Measurements from ENCODE around the gene TULP3.

TULP3 gene

GRCh38 chr12:2936301-2936700 lies 45.6 kb downstream of the TULP3 start:
- no peak for DNase-seq

- DNase-seq, result no peak
Measured at GRCh38 chr12:2937500-2937899, 46.8 kb downstream of the TULP3 start.

- DNase-seq, result no peak
Measured at GRCh38 chr12:2939191-2939590, 48.5 kb downstream of the TULP3 start.

- DNase-seq, result no peak
Measured at GRCh38 chr12:2940564-2940963, 49.9 kb downstream of the TULP3 start.

GRCh38 chr12:2941524-2941923 lies 50.8 kb downstream of the TULP3 start:
- no peak for DNase-seq

- DNase-seq, result peak; percentile 63
Measured at GRCh38 chr12:2944401-2945047, 53.8 kb downstream of the TULP3 start.

DNA sequence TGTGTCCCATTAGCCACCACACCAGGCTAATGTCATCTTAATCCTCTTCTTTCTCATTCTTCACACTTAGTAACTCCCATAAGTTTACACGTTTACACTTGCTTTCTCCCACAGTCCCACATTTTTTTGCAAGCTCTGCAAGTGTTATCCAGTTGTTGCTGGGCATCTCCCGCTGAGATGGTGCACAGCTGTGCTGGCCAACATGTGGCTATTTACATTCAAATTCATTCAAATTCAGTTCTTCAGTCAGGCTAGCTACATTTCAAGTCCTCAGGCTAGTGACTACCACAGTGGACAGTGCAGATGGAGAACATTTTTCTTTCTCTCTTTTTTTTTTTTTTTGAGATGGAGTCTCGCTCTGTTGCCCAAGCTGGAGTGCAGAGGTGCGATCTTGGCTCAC lies 58.7 kb downstream of the TULP3 start:
- DNase-seq, result no peak

DNA sequence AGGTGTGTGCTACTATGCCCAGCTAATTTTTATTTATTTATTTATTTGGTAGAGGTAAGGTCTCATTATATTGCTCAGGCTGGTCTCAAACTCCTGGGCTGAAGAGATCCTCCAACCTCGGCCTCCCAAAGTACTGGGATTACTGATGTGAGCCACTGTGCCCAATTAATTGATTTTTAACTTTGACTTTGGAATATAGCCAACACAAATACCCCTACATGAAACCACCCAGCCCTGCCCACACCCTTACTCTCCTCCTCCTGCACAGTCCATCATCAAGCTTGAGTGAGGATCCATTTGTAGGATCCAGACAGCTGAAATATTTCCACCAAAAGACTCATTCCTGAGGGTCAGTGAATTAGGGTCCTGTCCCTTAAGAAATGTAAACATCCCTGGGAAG lies 65.2 kb downstream of the TULP3 start:
- DNase-seq, result no peak

DNA sequence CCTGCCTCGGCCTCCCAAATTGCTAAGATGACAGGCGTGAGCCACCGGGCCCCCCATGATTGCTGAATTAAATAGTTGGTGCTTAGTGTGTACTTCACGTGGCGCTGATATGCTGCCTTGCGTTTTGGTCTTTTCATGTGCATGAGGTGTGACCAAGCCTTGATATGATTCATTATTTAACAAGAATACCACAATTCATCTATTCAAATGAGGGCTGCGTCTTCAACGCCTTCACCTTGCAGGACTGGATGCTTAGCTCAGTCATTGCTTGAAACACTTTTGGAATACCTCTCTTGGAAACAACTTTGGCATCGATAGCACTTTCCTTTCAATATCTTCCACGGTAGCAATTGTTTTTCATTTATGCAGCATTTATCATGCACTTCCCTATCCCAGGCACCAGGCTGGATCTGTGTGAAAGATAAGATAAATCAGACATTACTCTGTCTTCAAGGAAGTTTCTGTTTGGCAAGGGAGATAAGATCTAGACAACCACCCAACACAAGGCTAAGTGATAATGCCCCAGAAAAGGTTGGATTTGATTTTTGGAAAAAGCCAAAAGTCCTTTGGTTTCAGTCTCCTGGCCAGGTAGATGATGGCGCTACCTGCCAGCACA lies 67.2 kb downstream of the TULP3 start:
- no peak for DNase-seq

DNA sequence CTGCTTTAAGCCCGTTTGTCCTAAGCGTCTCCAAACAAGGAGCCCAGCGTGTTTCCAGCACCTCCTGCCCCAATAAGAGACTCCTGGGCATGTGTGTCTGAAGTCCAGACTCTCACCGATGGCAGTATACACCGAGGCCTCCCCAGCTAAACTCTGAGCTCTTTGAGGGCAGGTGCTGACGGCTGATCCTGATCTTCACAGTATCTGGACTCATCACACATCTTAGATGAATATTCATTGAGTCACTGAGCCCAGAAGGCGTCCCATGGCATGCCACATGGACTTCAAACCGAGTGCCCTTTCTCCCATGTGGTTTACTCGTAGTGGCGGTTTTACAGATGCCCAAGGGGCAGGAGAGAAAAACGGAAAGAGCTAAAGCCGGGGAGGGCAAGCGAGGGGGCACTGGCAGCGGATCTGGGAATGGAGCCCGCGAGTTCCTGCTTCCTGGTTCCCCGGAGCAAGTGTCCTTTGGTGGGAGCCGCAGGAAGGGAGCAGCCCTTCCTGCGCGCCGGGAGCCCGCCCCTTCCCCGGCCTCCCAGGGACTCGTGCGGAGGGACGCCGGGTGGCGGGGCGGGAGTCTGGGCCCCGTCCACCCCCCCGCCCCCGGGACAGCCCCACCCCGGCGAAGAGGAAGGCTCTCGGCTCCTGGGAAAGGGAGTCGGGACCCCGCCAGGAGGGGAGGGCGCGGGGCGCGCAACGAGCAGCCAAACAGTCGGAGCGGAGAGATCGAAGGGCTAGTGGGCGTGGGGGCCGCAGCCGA lies 67.9 kb downstream of the TULP3 start:
- no peak for DNase-seq

GRCh38 chr12:2959192-2959504 lies 68.5 kb downstream of the TULP3 start, which contains the start of gene TEAD4:
TSS of gene TEAD4 (plus strand) at chr12:2959397.
- DNase-seq, result no peak

GRCh38 chr12:2959505-2960389 lies 69.1 kb downstream of the TULP3 start:
- DNase-seq, result no peak

GRCh38 chr12:2960390-2960956 lies 69.8 kb downstream of the TULP3 start:
- no peak for DNase-seq

DNA sequence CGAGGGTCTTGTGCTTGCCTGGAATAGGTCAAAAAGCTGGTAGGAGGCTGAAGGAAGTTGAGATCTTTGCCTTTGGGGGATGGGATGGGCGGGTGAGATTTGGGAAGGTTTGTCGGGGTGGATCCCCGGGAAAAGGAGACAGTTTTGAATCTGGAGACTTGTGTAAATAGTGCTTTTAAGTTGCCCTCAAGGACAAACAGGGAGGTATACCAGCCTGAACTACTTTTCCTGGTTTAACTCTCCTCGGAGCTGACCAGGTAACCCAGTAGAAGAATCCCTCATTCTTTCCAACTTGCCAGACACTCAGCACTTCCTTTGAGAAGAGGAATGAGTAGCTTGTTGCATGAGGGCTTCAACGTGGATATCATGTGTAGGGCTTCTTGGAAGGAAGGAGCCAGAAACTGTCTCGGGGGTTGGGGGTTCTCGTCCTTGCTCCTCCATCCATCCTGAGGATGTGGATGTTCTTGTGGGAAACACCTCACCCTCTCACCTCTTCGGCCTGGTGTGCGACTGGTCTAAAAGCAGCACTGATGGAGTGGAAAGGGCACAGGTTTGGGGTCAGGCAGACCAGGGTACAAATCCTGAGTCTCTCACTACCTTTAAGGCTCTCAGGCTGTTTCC lies 70.4 kb downstream of the TULP3 start:
- DNase-seq, result no peak

GRCh38 chr12:2961705-2962104 lies 71.0 kb downstream of the TULP3 start:
- no peak for DNase-seq

DNA sequence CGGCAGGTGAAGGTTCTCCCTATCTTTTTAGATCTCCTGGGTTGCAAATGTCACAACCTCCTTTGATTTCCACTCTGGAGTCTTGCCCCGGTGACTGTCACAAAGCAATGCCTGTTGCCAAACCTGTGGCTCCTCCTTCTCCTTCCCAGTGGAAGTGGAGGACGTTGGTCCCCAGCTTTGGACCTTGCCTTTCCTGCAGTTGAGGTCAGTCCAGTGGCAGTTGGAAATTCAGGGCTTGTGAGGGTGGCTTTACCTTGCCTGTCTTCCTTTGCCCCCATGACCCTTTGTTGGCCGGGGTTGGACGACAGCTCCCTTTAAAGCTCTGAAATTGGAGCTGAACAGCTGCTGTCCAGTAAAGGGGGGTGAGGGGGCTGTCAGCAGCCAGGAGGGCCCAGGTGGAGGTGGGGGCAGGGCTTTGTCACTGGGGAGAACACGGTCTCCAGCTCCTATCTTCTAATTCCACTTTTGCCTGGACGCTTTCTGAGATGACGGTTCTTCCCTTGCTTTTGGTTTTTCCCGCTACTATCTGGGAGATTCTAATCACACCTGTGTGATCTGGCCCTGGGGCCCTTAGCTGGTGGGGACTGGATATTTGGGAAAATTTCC lies 72.6 kb downstream of the TULP3 start:
- DNase-seq, result no peak

GRCh38 chr12:2963760-2964292 lies 73.1 kb downstream of the TULP3 start:
- DNase-seq, result no peak

- DNase-seq, result no peak
Measured at GRCh38 chr12:2967651-2968050, 77.0 kb downstream of the TULP3 start.

- DNase-seq, result no peak
Measured at GRCh38 chr12:2970744-2971143, 80.1 kb downstream of the TULP3 start.

DNA sequence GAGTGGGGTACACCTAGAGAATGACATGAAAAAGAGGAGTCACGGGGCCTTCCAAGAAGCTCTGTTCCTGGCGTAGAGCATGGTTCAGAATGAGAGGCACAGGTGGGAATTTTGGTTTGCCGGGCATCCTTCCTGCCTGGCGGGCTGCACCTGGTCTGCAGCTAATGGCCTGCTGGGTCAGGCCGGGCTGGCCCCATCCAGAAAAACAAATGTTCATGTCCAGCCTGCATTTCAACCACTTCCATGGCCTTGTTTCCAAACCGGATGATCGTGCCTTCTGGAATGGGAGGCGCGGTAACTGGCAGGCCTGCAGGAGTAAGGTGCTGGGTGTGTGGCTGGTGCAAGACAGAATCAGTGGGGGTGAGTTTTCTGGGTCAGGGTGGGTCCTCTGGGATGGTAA lies 82.9 kb downstream of the TULP3 start:
- DNase-seq, result no peak

DNA sequence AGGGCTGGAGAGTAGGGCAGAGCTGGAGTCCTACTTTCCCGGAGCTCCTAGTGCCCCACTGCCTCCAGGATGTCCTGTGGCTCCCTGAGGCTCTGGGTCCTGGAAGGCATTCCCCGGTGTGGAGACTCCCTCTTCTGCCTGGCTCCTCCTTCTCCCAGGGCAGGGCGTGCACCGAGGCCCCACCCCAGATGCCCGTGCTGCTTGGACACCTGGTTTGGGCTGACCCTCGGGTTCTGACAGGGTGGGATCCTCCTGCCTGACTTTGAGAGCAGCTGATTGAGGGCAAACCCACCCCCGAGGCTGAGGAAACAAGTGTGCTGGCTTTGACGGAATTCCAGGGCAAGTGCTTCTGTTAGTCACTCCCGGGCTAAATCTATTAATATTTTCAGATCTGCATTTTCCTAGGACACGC lies 83.9 kb downstream of the TULP3 start:
- no peak for DNase-seq

DNA sequence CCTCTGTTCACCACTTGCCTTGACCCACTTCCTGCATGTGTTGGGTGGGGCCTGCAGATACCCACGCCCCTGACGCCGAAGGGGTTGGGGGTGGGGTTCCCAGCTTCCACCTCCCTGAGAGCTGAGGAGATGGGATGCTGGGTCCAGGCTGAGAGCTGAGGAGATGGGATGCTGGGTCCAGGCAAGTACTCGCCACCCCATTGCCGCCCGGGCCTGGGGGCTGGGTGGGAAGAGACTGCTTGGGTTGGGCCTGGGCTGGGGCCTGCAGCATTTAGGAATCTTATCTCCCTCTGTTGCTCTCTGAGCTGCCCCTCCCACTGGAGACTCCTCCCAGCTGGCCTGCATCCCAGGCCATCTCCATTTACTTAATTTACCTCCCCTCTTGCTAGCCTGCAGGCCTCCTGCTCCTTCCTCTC lies 85.9 kb downstream of the TULP3 start:
- no peak for DNase-seq
